Colonic mucosa (tissue), 4 donors: Measurements from ENCODE around the gene PRTFDC1. TPM values are rescaled to one million over a fixed set of nuclear protein-coding genes. Genes with fewer than 3 reads are reported as not detected.

Experiments
- DNase-seq: peaks from one replicate; pipeline ENCODE4 v3.0.0-alpha.2; 2020
- H3K27ac ChIP-seq: fragments of 200-600 bp; one replicate; pipeline ENCODE4 v1.8.0; 2021
- H3K27me3 ChIP-seq: fragments of 200-600 bp; one replicate; pipeline ENCODE4 v1.8.0; 2021
- H3K36me3 ChIP-seq: fragments of 200-600 bp; one replicate; pipeline ENCODE4 v1.8.0; 2021
- H3K4me1 ChIP-seq: fragments of 200-600 bp; one replicate; pipeline ENCODE4 v1.8.0; 2021; ENCODE audit warnings: mild to moderate bottlenecking
- H3K4me3 ChIP-seq: fragments of 200-600 bp; one replicate; pipeline ENCODE4 v1.8.0; 2021
- H3K9ac ChIP-seq, 2 donors: one replicate each; pipeline ENCODE4 v1.7.0; 2013; ENCODE audit warnings: control low read depth in 2 of 2, low read depth in 2 of 2, low read length in 2 of 2
- H3K9me3 ChIP-seq: fragments of 200-600 bp; one replicate; pipeline ENCODE4 v1.8.0; 2021
- intact Hi-C: fragments of 100-400 bp; cut with DNase I; formaldehyde crosslinking; loops from one replicate; pipeline ENCODE4 v1.14.1; 2022
- total RNA-seq, 2 donors: library from RNA; stranded (reverse); fragmentation: NEBNext Ultra II Directional in 1 of 2; extraction: Animal tissue kit (Norgen Biotek cat#: 25700) in 1 of 2; gene quantifications; one replicate each; pipeline ENCODE4 v1.2.1, GENCODE V29; 2021
- TF ChIP-seq, protein P1 (sequence below): fragments of 200-600 bp; IDR thresholded peaks from one replicate; pipeline ENCODE4 v1.8.0; 2022; ENCODE audit warnings: antibody characterized with exemption, mild to moderate bottlenecking
- donor health status: healthy.
- donor health status: DM: no; HTN: no; CAD: no.
- donor health status: DM: no; HTN: no; CAD: no.

PRTFDC1 gene
- total RNA-seq, 2 donors from 2014 or later: 8.1 to 16.0 TPM

DNA sequence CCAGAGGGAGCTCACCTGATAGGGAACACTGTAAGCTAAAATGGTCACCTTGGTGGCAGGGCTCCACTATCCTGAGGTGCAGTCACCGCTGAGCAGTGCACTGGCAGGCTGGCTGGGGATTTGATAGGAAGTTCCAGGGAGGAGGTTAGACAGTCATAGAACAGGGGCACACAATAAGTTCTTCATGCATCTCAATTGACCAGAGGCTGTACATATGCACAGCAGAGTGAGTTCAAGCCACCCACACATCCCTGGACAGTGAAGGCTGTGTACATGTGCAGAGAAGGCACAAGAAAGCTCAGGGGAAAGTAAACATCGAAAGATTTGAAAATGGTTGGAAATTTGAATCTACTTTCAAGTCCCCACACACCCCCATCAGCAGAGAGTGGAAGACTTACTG is 13.9 kb downstream of the PRTFDC1 start:
- H3K27me3 ChIP-seq: no peaks in the 10 kb centered on the region
- intact Hi-C loops: no loop called here
- no peaks in the 10 kb centered on the region for H3K9me3 ChIP-seq
- H3K36me3 ChIP-seq: no peaks in the 10 kb centered on the region
- no peak overlapping the region for H3K27ac ChIP-seq
- no peak overlapping the region for H3K4me3 ChIP-seq
- no peak for DNase-seq
- no peaks in the 10 kb centered on the region for H3K4me1 ChIP-seq
- H3K9ac ChIP-seq: no peak overlapping the region
- TF ChIP-seq, protein P1, sequence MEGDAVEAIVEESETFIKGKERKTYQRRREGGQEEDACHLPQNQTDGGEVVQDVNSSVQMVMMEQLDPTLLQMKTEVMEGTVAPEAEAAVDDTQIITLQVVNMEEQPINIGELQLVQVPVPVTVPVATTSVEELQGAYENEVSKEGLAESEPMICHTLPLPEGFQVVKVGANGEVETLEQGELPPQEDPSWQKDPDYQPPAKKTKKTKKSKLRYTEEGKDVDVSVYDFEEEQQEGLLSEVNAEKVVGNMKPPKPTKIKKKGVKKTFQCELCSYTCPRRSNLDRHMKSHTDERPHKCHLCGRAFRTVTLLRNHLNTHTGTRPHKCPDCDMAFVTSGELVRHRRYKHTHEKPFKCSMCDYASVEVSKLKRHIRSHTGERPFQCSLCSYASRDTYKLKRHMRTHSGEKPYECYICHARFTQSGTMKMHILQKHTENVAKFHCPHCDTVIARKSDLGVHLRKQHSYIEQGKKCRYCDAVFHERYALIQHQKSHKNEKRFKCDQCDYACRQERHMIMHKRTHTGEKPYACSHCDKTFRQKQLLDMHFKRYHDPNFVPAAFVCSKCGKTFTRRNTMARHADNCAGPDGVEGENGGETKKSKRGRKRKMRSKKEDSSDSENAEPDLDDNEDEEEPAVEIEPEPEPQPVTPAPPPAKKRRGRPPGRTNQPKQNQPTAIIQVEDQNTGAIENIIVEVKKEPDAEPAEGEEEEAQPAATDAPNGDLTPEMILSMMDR: no peak

DNA sequence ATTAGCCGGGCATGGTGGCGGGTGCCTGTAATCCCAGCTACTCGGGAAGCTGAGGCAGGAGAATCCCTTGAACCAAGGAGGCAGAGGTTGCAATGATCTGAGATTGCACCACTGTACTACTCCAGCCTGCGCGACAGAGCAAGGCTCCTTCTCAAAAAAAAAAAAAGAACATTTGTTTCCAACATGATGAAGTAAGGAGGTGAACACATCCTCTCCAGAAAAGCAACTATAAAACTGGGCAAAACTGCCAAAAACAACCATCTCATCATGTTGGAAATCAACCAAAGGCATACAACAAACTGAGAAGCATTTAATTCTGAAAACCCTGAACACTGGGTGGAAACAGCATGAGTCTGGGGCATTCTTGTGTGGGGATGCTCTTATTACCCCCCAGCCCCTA is 14.3 kb downstream of the PRTFDC1 start:
- DNase-seq: no peak
- Histone ChIP-seq H3K27me3 (no peaks in the 10 kb centered on the region), H3K4me1 (no peaks in the 10 kb centered on the region), H3K27ac (no peak overlapping the region), H3K9me3 (no peaks in the 10 kb centered on the region), H3K9ac (no peak overlapping the region), H3K36me3 (no peaks in the 10 kb centered on the region), H3K4me3 (no peak overlapping the region)
- TF ChIP-seq, protein P1: no peak
- intact Hi-C loops: no loop called here

DNA sequence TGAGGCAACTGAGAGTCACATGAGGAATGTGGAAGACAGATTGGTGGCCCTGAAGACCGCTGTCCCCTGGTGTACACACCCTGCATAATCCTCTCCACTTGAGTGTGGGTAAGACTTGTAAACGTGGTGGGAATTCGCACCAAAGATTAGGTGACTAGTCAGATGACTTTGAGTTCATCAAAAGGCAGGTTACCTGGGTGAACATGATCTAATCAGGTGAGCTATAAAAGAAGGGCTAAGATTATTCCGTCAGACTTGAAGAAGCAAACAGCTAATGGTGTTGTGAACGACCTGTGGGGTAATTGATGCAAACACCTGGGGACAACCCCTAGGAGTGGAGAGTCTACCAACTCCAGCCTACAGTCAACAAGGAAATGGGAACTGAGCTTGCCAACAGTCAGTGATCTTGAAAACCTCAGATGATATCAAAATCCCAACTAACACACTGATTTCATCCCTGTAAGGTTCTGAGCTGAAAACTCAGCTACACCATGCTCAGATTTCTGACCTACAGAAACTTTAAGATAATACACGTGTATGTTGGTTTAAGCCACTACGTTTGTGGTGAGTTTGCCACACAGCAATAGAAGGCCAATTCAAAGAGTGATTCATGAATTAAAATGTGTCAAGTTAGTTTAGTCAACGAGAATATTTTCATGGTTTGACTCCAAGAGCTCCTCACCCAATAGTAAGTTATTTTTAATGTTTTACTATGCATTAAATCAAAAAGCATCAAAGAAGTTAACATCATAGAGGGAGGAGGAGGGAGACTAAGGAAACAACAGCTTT is 16.7 kb downstream of the PRTFDC1 start:
- H3K36me3 ChIP-seq: no peaks in the 10 kb centered on the region
- H3K4me1 ChIP-seq: no peaks in the 10 kb centered on the region
- H3K4me3 ChIP-seq: no peak overlapping the region
- H3K27me3 ChIP-seq: no peaks in the 10 kb centered on the region
- intact Hi-C loops: no loop called here
- no peak overlapping the region for H3K27ac ChIP-seq
- TF ChIP-seq, protein P1: no peak
- no peak overlapping the region for H3K9ac ChIP-seq
- DNase-seq: no peak
- no peaks in the 10 kb centered on the region for H3K9me3 ChIP-seq

DNA sequence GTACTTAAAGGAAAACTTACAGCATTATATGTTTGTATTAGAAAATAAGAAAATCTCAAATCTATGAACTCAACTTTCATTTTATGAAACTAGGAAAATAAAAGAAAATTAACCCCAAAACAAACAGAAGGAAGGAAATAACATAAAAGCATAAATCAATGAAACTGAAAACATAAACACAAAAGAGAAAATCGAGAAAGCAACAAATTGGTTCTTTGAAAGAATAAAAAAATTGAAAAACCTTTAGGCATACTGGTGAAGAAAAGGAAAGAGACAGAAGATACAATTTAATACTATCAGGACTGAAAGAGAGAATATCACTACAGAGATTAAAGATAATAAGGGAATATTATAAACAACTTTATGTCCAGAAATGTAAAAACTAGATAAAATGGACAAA is 21.2 kb downstream of the PRTFDC1 start:
- no peak overlapping the region for H3K9ac ChIP-seq
- no peak for DNase-seq
- H3K4me1 ChIP-seq: no peaks in the 10 kb centered on the region
- H3K36me3 ChIP-seq: no peaks in the 10 kb centered on the region
- no peak overlapping the region for H3K4me3 ChIP-seq
- intact Hi-C loops: no loop called here
- TF ChIP-seq, protein P1: no peak
- no peak overlapping the region for H3K27ac ChIP-seq
- H3K27me3 ChIP-seq: no peaks in the 10 kb centered on the region
- H3K9me3 ChIP-seq: no peaks in the 10 kb centered on the region

DNA sequence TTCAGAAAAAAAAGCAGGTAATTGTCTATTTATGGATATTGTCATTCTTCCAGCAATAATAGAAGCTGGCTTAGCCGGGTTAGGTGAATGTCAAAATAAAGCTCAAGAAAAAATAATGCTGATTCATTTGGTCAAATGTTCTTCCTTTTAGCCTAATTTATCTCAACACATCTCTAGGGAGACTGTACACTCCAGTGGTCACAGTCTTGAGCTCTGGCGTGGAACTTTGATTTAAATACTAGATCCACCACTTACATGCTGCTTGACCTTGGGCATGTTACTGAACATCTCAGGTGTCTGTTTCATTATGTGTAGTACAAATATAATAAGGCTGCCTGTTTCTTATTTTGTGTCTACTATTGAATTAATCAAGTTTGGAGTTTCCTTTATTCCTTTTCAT is 22.0 kb downstream of the PRTFDC1 start:
- no peak for DNase-seq
- no peaks in the 10 kb centered on the region for H3K36me3 ChIP-seq
- H3K9ac ChIP-seq: no peak overlapping the region
- intact Hi-C loops: no loop called here
- H3K9me3 ChIP-seq: no peaks in the 10 kb centered on the region
- H3K4me1 ChIP-seq: no peaks in the 10 kb centered on the region
- H3K27ac ChIP-seq: no peak overlapping the region
- no peaks in the 10 kb centered on the region for H3K27me3 ChIP-seq
- H3K4me3 ChIP-seq: no peak overlapping the region
- TF ChIP-seq, protein P1: no peak
